ENCODE measurements around the gene DBN1. TPM values are rescaled to one million over a fixed set of nuclear protein-coding genes. Genes with fewer than 3 reads are reported as not detected.

Gene DBN1
- total and polyA plus RNA-seq, 9 of the 15 experiments (the other 6 are each of a cell fraction or from before 2014, with no cell fraction given) = 0.25 to 87.2 (median 27.9) TPM

DNA sequence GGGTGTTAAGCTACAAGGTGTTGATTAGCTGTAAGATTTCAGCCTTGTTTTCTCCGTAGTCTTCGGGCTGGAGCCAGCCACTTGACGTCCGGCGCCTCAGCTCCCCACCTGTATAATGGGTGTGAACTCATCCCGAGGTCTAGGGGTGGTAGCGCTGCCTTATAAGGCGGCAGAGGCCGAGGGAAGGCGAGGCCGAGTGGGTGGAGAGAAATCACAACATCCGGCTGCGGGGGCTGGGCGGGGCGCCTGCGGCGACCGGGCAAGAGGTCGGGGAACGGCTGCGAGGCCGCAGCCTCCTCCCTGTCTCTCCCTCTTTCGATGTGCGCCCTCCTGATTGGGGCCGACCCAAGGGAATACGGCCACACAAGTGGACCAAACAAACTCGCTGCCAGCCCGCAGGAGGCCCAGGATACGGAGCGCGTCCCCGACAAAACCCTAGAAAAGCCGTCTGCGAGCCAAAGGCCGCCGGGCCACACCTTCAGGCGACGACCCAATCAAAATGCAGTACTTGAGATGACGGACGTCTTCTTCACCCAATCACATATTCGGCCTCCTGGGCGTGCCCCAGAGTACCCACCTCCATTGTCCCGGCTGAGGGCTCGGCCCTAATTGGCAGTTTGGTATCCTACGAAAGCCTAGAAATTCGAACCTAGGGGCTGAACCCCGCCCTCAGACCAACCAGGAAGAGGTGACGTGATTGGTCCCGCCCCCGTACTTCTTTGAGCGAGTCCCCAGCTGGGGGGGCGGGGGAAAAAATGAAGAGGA, 47.5 kb downstream of the DBN1 start (continued):
- TF ChIP-seq, protein P1, sequence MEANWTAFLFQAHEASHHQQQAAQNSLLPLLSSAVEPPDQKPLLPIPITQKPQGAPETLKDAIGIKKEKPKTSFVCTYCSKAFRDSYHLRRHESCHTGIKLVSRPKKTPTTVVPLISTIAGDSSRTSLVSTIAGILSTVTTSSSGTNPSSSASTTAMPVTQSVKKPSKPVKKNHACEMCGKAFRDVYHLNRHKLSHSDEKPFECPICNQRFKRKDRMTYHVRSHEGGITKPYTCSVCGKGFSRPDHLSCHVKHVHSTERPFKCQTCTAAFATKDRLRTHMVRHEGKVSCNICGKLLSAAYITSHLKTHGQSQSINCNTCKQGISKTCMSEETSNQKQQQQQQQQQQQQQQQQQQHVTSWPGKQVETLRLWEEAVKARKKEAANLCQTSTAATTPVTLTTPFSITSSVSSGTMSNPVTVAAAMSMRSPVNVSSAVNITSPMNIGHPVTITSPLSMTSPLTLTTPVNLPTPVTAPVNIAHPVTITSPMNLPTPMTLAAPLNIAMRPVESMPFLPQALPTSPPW (CRISPR knock-in tag; IDR thresholded peaks at IDR 0.05) = peak; percentile 58; the same call in 1 of the 2 replicates
- TF ChIP-seq, protein P2, sequence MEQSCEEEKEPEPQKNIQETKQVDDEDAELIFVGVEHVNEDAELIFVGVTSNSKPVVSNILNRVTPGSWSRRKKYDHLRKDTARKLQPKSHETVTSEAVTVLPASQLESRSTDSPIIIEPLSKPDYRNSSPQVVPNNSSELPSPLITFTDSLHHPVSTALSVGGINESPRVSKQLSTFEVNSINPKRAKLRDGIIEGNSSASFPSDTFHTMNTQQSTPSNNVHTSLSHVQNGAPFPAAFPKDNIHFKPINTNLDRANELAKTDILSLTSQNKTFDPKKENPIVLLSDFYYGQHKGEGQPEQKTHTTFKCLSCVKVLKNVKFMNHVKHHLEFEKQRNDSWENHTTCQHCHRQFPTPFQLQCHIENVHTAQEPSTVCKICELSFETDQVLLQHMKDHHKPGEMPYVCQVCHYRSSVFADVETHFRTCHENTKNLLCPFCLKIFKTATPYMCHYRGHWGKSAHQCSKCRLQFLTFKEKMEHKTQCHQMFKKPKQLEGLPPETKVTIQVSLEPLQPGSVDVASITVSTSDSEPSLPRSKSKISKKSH (CRISPR knock-in tag; IDR thresholded peaks at IDR 0.05) = no peak
- TF ChIP-seq MTA1 (IDR thresholded peaks at IDR 0.05; ENCODE audit: borderline replicate concordance) = no peak
- TF ChIP-seq, protein P3, sequence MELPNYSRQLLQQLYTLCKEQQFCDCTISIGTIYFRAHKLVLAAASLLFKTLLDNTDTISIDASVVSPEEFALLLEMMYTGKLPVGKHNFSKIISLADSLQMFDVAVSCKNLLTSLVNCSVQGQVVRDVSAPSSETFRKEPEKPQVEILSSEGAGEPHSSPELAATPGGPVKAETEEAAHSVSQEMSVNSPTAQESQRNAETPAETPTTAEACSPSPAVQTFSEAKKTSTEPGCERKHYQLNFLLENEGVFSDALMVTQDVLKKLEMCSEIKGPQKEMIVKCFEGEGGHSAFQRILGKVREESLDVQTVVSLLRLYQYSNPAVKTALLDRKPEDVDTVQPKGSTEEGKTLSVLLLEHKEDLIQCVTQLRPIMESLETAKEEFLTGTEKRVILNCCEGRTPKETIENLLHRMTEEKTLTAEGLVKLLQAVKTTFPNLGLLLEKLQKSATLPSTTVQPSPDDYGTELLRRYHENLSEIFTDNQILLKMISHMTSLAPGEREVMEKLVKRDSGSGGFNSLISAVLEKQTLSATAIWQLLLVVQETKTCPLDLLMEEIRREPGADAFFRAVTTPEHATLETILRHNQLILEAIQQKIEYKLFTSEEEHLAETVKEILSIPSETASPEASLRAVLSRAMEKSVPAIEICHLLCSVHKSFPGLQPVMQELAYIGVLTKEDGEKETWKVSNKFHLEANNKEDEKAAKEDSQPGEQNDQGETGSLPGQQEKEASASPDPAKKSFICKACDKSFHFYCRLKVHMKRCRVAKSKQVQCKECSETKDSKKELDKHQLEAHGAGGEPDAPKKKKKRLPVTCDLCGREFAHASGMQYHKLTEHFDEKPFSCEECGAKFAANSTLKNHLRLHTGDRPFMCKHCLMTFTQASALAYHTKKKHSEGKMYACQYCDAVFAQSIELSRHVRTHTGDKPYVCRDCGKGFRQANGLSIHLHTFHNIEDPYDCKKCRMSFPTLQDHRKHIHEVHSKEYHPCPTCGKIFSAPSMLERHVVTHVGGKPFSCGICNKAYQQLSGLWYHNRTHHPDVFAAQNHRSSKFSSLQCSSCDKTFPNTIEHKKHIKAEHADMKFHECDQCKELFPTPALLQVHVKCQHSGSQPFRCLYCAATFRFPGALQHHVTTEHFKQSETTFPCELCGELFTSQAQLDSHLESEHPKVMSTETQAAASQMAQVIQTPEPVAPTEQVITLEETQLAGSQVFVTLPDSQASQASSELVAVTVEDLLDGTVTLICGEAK (IDR thresholded peaks at IDR 0.05) = peak; percentile 59
- TF ChIP-seq, protein P3 (CRISPR knock-in tag; IDR thresholded peaks at IDR 0.05) = no peak
- no peak for TF ChIP-seq ZNF347 (CRISPR knock-in tag; IDR thresholded peaks at IDR 0.05; ENCODE audit: low read depth)
- peak; percentile 86 for TF ChIP-seq GABPB1 (CRISPR knock-in tag; IDR thresholded peaks at IDR 0.05)
- TF ChIP-seq ATF1 (CRISPR knock-in tag; IDR thresholded peaks at IDR 0.05) = no peak
- TF ChIP-seq ATF1 (tag; IDR thresholded peaks at IDR 0.05) = peak; percentile 95
- TF ChIP-seq ZNF174 (CRISPR knock-in tag; IDR thresholded peaks at IDR 0.05) = no peak
- TF ChIP-seq, protein P4, sequence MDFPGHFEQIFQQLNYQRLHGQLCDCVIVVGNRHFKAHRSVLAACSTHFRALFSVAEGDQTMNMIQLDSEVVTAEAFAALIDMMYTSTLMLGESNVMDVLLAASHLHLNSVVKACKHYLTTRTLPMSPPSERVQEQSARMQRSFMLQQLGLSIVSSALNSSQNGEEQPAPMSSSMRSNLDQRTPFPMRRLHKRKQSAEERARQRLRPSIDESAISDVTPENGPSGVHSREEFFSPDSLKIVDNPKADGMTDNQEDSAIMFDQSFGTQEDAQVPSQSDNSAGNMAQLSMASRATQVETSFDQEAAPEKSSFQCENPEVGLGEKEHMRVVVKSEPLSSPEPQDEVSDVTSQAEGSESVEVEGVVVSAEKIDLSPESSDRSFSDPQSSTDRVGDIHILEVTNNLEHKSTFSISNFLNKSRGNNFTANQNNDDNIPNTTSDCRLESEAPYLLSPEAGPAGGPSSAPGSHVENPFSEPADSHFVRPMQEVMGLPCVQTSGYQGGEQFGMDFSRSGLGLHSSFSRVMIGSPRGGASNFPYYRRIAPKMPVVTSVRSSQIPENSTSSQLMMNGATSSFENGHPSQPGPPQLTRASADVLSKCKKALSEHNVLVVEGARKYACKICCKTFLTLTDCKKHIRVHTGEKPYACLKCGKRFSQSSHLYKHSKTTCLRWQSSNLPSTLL (IDR thresholded peaks at IDR 0.05) = no peak
- TF ChIP-seq RBM15 (IDR thresholded peaks at IDR 0.05; ENCODE audit: insufficient read depth, low read length) = no peak
- TF ChIP-seq SNIP1 (IDR thresholded peaks at IDR 0.05; ENCODE audit: low read depth) = no peak
- no peak for TF ChIP-seq TCFL5 (CRISPR knock-in tag; conservative IDR thresholded peaks at IDR 0.05)

Data from K562 (cell line).